CD4-positive, alpha-beta T cell treated with Interleukin-17A for 1 hour (primary cell): Measurements from ENCODE around the gene SLC29A1.

ENCODE experiments used
- DNase-seq: peaks from one replicate; pipeline ENCODE4 v3.0.0-alpha.2; 2020

SLC29A1 gene

GRCh38 chr6:44270526-44271405, 47.4 kb downstream of the SLC29A1 start:
- peak; percentile 18 for DNase-seq

GRCh38 chr6:44271406-44271723, 48.0 kb downstream of the SLC29A1 start:
- DNase-seq: no peak

GRCh38 chr6:44271914-44272313, 48.5 kb downstream of the SLC29A1 start:
- DNase-seq: no peak

- DNase-seq: no peak
These were observed 49.1 kb downstream of the SLC29A1 start for GRCh38 chr6:44272529-44272928.

GRCh38 chr6:44272999-44273566, 49.7 kb downstream of the SLC29A1 start:
- no peak for DNase-seq

GRCh38 chr6:44273617-44274016, 50.2 kb downstream of the SLC29A1 start:
- no peak for DNase-seq

- DNase-seq: no peak
These were observed 51.9 kb downstream of the SLC29A1 start for GRCh38 chr6:44275271-44275748.

GRCh38 chr6:44275749-44276648, 52.6 kb downstream of the SLC29A1 start:
- no peak for DNase-seq

- no peak for DNase-seq
These were observed 53.6 kb downstream of the SLC29A1 start for GRCh38 chr6:44276667-44277640.

- DNase-seq: no peak
These were observed 54.4 kb downstream of the SLC29A1 start for GRCh38 chr6:44277763-44278162.

GRCh38 chr6:44278315-44278714, 54.9 kb downstream of the SLC29A1 start:
- no peak for DNase-seq

GRCh38 chr6:44278774-44279697, 55.6 kb downstream of the SLC29A1 start:
- DNase-seq: no peak
